Stimulated activated CD8-positive, alpha-beta memory T cell treated with anti-CD3 and anti-CD28 coated beads, Interleukin-12 subunit alpha, Interleukin-12 subunit beta, amount 100 ng/mL, for 4 hours (primary cell): ENCODE data around the gene TPCN2.
A peak's percentile ranks its signal among the peaks of the same experiment; 100 is the strongest.

Experiments used
- DNase-seq: peaks from one replicate; pipeline ENCODE4 v3.0.0-alpha.2; 2020; ENCODE audit warnings: low read depth

TPCN2 gene

GRCh38 chr11:69094915-69095290 lies 46.2 kb downstream of the TPCN2 start:
- DNase-seq, result no peak

- no peak for DNase-seq
Measured at GRCh38 chr11:69095300-69095699, 46.6 kb downstream of the TPCN2 start.

GRCh38 chr11:69096473-69096872 lies 47.7 kb downstream of the TPCN2 start:
- DNase-seq, result no peak

GRCh38 chr11:69097263-69097662 lies 48.5 kb downstream of the TPCN2 start:
- DNase-seq, result no peak

GRCh38 chr11:69099180-69099579 lies 50.4 kb downstream of the TPCN2 start:
- no peak for DNase-seq

GRCh38 chr11:69100454-69101114 lies 51.9 kb downstream of the TPCN2 start:
- no peak for DNase-seq

- peak; percentile 49 for DNase-seq
Measured at GRCh38 chr11:69101115-69101791, 52.5 kb downstream of the TPCN2 start.

GRCh38 chr11:69101792-69102695 lies 53.3 kb downstream of the TPCN2 start:
- DNase-seq, result no peak

- DNase-seq, result no peak
Measured at GRCh38 chr11:69102732-69103615, 54.2 kb downstream of the TPCN2 start.

- DNase-seq, result no peak
Measured at GRCh38 chr11:69104212-69104855, 55.6 kb downstream of the TPCN2 start.

GRCh38 chr11:69104856-69105395 lies 56.2 kb downstream of the TPCN2 start:
- DNase-seq, result no peak

GRCh38 chr11:69105461-69106030 lies 56.8 kb downstream of the TPCN2 start:
- DNase-seq, result no peak

- no peak for DNase-seq
Measured at GRCh38 chr11:69106031-69106811, 57.5 kb downstream of the TPCN2 start.

- DNase-seq, result no peak
Measured at GRCh38 chr11:69107413-69107812, 58.7 kb downstream of the TPCN2 start.

- no peak for DNase-seq
Measured at GRCh38 chr11:69108030-69108429, 59.3 kb downstream of the TPCN2 start.

- DNase-seq, result no peak
Measured at GRCh38 chr11:69108559-69108958, 59.8 kb downstream of the TPCN2 start.

GRCh38 chr11:69109101-69109500 lies 60.4 kb downstream of the TPCN2 start:
- no peak for DNase-seq

GRCh38 chr11:69110451-69110850 lies 61.7 kb downstream of the TPCN2 start:
- DNase-seq, result no peak

- DNase-seq, result no peak
Measured at GRCh38 chr11:69111624-69112542, 63.2 kb downstream of the TPCN2 start.
